Heart left ventricle (tissue), 13 donors: ENCODE results near the gene CBLN1.

Experiments
- CTCF ChIP-seq, 12 donors: fragments of 200-600 bp; sonication (generic) in 4 of 12; IDR thresholded peaks; one replicate each; pipeline versions ENCODE4 v1.5.0 to v1.8.0; 2018 to 2022; ENCODE audit warnings: antibody characterized with exemption in 12 of 12, mild to moderate bottlenecking in 5 of 12
- POLR2A ChIP-seq, 2 donors: fragments of 450-650 bp; IDR thresholded peaks; one replicate each; pipeline ENCODE4 v1.6.1; 2017; ENCODE audit warnings: antibody characterized with exemption in 2 of 2, mild to moderate bottlenecking in 2 of 2, moderate library complexity in 2 of 2
- donor health status: ischemic (EF 13 %, LVEDD 7.1; RV severe dilation, severe dysfunction).
- donor health status: DM: no; HTN: yes; CAD: no.
- donor health status: DM: no; HTN: no; CAD: no.
- donor health status: ischemic (EF 25% LVEDD 6.9; RV normal size, moderate dysfunction).
- donor health status: ischemic (EF 25% LVEDD 5.7; RV mildly dilated, moderate dysfunction).
- donor health status: ischemic (EF 35%, LVEDD 5.7; RV mildly dilated, moderate dysfunction).
- donor health status: nonischemic (EF 11% LVEDD 7.7; RV severe dilation, severe dysfunction).
- donor health status: DM: yes; HTN: yes; CAD: no.
- donor health status: PGD.
- donor health status: ischemic (EF 29% LVEDD 5.4; RV normal size, mild dysfunction).
- donor health status: nonischemic (EF 23%, LVEDD 6.1; RV moderate dilation, normal function).

GRCh38 chr16:49305406-49305805 lies 23.8 kb upstream of the CBLN1 start:
- TF ChIP-seq CTCF (IDR thresholded peaks at IDR 0.05) = no peak
- no peak for TF ChIP-seq POLR2A (IDR thresholded peaks at IDR 0.05)
